GM23338 (cell line): ENCODE measurements around the gene S100A13. TPM values are rescaled to one million over a fixed set of nuclear protein-coding genes. Genes with fewer than 3 reads are reported as not detected.
A peak's percentile ranks its signal among the peaks of the same experiment; 100 is the strongest.

ENCODE experiments used
- ATAC-seq: fragments of 200-7000 bp; cut with Tn5 transposase; 3 replicates; pipeline ENCODE4 v1.9.1; 2020
- DNase-seq: peaks from one replicate; pipeline ENCODE4 v3.0.0-alpha.2; 2015; ENCODE audit warnings: low spot score
- H2AFZ ChIP-seq: fragments of 200-600 bp; sonication (generic); 2 replicates; pipeline ENCODE4 v1.8.0; 2016; ENCODE audit warnings: antibody characterized with exemption, mild to moderate bottlenecking, moderate library complexity
- H3F3A ChIP-seq: fragments of 200-600 bp; sonication (generic); replicated peaks from 2 replicates; pipeline ENCODE4 v1.8.0; 2017; ENCODE audit warnings: antibody characterized with exemption, mixed run types, low read depth
- H3K27ac ChIP-seq: fragments of 200-600 bp; sonication (generic); 2 replicates; pipeline ENCODE4 v1.6.1; 2016; ENCODE audit warnings: low read depth
- H3K27me3 ChIP-seq: fragments of 200-600 bp; sonication (generic); 2 replicates; pipeline ENCODE4 v1.8.0; 2016; ENCODE audit warnings: mild to moderate bottlenecking, mixed run types, moderate library complexity; ENCODE audit not compliant: insufficient read depth
- H3K36me3 ChIP-seq: fragments of 200-600 bp; sonication (generic); 2 replicates; pipeline ENCODE4 v1.8.0; 2016; ENCODE audit warnings: mild to moderate bottlenecking; ENCODE audit not compliant: insufficient read depth
- H3K4me1 ChIP-seq: fragments of 200-600 bp; sonication (generic); 2 replicates; pipeline ENCODE4 v1.8.0; 2016; ENCODE audit warnings: mild to moderate bottlenecking, moderate library complexity; ENCODE audit not compliant: insufficient read depth
- H3K4me2 ChIP-seq: fragments of 200-600 bp; sonication (generic); 2 replicates; pipeline ENCODE4 v1.7.1; 2017; ENCODE audit warnings: mixed run types
- H3K4me3 ChIP-seq: fragments of 200-600 bp; sonication (generic); 2 replicates; pipeline ENCODE4 v1.6.1; 2016; ENCODE audit warnings: mixed run types
- H3K79me2 ChIP-seq: fragments of 200-600 bp; sonication (generic); replicated peaks from 2 replicates; pipeline ENCODE4 v1.8.0; 2017; ENCODE audit warnings: mild to moderate bottlenecking; ENCODE audit not compliant: insufficient read depth
- H3K9me2 ChIP-seq: fragments of 200-600 bp; sonication (generic); 2 replicates; pipeline ENCODE4 v1.8.0; 2017; ENCODE audit not compliant: insufficient read depth
- H4K20me1 ChIP-seq: fragments of 200-600 bp; sonication (generic); replicated peaks from 2 replicates; pipeline ENCODE4 v1.8.0; 2017; ENCODE audit warnings: mild to moderate bottlenecking; ENCODE audit not compliant: insufficient read depth
- H3K27ac Mint-ChIP-seq: 2 replicates; pipeline ENCODE4 v1.8.0; 2020; ENCODE audit warnings: inconsistent platforms, mild to moderate bottlenecking, moderate library complexity, mixed read lengths
- H3K27me3 Mint-ChIP-seq: 3 replicates; pipeline ENCODE4 v1.8.0; 2022; ENCODE audit warnings: low read depth, mild to moderate bottlenecking, moderate library complexity, mixed read lengths, inconsistent platforms; ENCODE audit not compliant: insufficient read depth, poor library complexity
- H3K36me3 Mint-ChIP-seq: 3 replicates; pipeline ENCODE4 v1.8.0; 2021; ENCODE audit warnings: low read depth, mild to moderate bottlenecking, inconsistent platforms, moderate library complexity, mixed read lengths
- H3K4me1 Mint-ChIP-seq: 3 replicates; pipeline ENCODE4 v1.8.0; 2020; ENCODE audit warnings: mild to moderate bottlenecking, inconsistent platforms, mixed read lengths
- H3K4me3 Mint-ChIP-seq: 3 replicates; pipeline ENCODE4 v1.8.0; 2021; ENCODE audit warnings: moderate library complexity, mild to moderate bottlenecking, inconsistent platforms, mixed read lengths
- H3K9me3 Mint-ChIP-seq: 3 replicates; pipeline ENCODE4 v1.8.0; 2020; ENCODE audit warnings: moderate library complexity, mild to moderate bottlenecking, inconsistent platforms, mixed read lengths
- EZH2 ChIP-seq: fragments of 200-600 bp; sonication (generic); IDR thresholded peaks from one replicate; pipeline ENCODE4 v1.8.0; 2017; ENCODE audit warnings: antibody characterized with exemption, mild to moderate bottlenecking, low read depth; ENCODE audit not compliant: unreplicated experiment
- JUNB ChIP-seq: IDR thresholded peaks from one replicate; pipeline ENCODE4 v1.6.1; 2016; ENCODE audit warnings: antibody characterized with exemption; ENCODE audit not compliant: unreplicated experiment
- NANOG ChIP-seq: IDR thresholded peaks from 2 replicates; pipeline ENCODE4 v1.6.1; 2016; ENCODE audit warnings: antibody characterized with exemption, borderline replicate concordance
- POLR2AphosphoS5 ChIP-seq: IDR thresholded peaks from 2 replicates; pipeline ENCODE4 v1.6.1; 2016; ENCODE audit warnings: antibody characterized with exemption, low read depth
- STAT1 ChIP-seq: IDR thresholded peaks from one replicate; pipeline ENCODE4 v1.6.1; 2016; ENCODE audit warnings: antibody characterized with exemption; ENCODE audit not compliant: unreplicated experiment
- ZNF114 ChIP-seq: fragments of 250-450 bp; sonication (Bioruptor Pico); IDR thresholded peaks from 2 replicates; pipeline ENCODE4 v1.5.0; 2020; ENCODE audit warnings: mild to moderate bottlenecking, moderate library complexity
- ZNF331 ChIP-seq: fragments of 250-450 bp; sonication (Bioruptor Pico); IDR thresholded peaks from 2 replicates; pipeline ENCODE4 v1.5.0; 2020; ENCODE audit warnings: low read depth, mild to moderate bottlenecking, moderate library complexity
- ZNF462 ChIP-seq: fragments of 250-450 bp; sonication (Bioruptor Pico); IDR thresholded peaks from 2 replicates; pipeline ENCODE4 v1.5.0; 2020; ENCODE audit warnings: mild to moderate bottlenecking, moderate library complexity
- polyA plus RNA-seq: library from polyadenylated mRNA; unstranded; fragments of >200 nt; fragmentation: Nextera tagmentation; extraction: Ambion mirVana; gene quantifications from 2 replicates; pipeline ENCODE4 v1.2.1, GENCODE V29; 2016
- total RNA-seq: library from RNA; depleted of rRNA; stranded (reverse); fragments of >200 nt; shearing (Covaris generic); gene quantifications from 2 replicates; pipeline ENCODE4 v1.2.3, GENCODE V29; 2014
- TF ChIP-seq, protein P1 (sequence below): IDR thresholded peaks from 2 replicates; pipeline ENCODE4 v1.6.1; 2016; ENCODE audit warnings: antibody characterized with exemption
- TF ChIP-seq, protein P2 (sequence below), 2 experiments: fragments of 200-600 bp in 1 of 2; sonication (generic) in 1 of 2; conservative IDR thresholded peaks; 2 replicates each; pipeline versions ENCODE4 v1.5.1 to v1.6.1; 2016 to 2017; ENCODE audit warnings: antibody characterized with exemption in 2 of 2, low read depth in 2 of 2, mild to moderate bottlenecking in 2 of 2, moderate library complexity in 1 of 2

Gene S100A13
- total and polyA plus RNA-seq, 2 experiments from 2014 or later, result 32.7 to 165 TPM

DNA sequence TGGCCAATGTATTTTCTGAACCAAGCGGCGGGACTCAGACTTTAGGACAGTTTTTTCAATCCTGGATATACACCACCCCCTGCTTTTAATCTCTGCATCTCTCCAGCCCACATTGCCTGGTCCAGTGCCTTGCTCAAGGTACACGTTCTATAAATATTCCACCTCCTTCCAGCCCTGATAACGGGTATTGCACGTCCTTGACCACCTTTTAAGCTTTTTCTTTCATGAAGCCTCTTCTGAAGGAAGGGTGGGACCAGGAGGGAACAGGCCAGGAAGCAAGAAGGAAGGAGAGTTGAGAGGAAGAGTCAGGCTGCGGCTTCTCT lies 17.8 kb downstream of the S100A13 start:
- TF ChIP-seq ZNF114 (no peak), ZNF331 (CRISPR knock-in tag) (no peak), EZH2 (no peak), STAT1 (no peak), ZNF462 (CRISPR knock-in tag) (no peak), POLR2AphosphoS5 (no peak), JUNB (no peak), NANOG (no peak)
- TF ChIP-seq, protein P1, sequence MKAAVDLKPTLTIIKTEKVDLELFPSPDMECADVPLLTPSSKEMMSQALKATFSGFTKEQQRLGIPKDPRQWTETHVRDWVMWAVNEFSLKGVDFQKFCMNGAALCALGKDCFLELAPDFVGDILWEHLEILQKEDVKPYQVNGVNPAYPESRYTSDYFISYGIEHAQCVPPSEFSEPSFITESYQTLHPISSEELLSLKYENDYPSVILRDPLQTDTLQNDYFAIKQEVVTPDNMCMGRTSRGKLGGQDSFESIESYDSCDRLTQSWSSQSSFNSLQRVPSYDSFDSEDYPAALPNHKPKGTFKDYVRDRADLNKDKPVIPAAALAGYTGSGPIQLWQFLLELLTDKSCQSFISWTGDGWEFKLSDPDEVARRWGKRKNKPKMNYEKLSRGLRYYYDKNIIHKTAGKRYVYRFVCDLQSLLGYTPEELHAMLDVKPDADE, result no peak
- TF ChIP-seq, protein P2, sequence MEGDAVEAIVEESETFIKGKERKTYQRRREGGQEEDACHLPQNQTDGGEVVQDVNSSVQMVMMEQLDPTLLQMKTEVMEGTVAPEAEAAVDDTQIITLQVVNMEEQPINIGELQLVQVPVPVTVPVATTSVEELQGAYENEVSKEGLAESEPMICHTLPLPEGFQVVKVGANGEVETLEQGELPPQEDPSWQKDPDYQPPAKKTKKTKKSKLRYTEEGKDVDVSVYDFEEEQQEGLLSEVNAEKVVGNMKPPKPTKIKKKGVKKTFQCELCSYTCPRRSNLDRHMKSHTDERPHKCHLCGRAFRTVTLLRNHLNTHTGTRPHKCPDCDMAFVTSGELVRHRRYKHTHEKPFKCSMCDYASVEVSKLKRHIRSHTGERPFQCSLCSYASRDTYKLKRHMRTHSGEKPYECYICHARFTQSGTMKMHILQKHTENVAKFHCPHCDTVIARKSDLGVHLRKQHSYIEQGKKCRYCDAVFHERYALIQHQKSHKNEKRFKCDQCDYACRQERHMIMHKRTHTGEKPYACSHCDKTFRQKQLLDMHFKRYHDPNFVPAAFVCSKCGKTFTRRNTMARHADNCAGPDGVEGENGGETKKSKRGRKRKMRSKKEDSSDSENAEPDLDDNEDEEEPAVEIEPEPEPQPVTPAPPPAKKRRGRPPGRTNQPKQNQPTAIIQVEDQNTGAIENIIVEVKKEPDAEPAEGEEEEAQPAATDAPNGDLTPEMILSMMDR (conservative IDR thresholded peaks at IDR 0.05; ENCODE audit: low read depth in 2 of 2), result no peak
- peak overlapping the region; percentile 38; the same call in 1 of the 2 replicates for H3K27ac Mint-ChIP-seq
- H3K4me3 Mint-ChIP-seq, result no peak overlapping the region
- H3K36me3 ChIP-seq, result no peaks in the 10 kb centered on the region
- H3K9me2 ChIP-seq, result no peaks in the 10 kb centered on the region
- peaks cover 54% of the 10 kb centered on the region for H3K4me1 Mint-ChIP-seq
- no peaks in the 10 kb centered on the region for H3K9me3 Mint-ChIP-seq
- peak overlapping the region; percentile 84; the same call in 1 of the 2 replicates for H2AFZ ChIP-seq
- no peaks in the 10 kb centered on the region for H4K20me1 ChIP-seq
- H3F3A ChIP-seq, result no peaks in the 10 kb centered on the region; the same call in 1 of the 2 replicates
- H3K4me1 ChIP-seq, result peaks cover 45% of the 10 kb centered on the region
- no peaks in the 10 kb centered on the region for H3K79me2 ChIP-seq
- no peak overlapping the region; the same call in 1 of the 2 replicates for H3K4me3 ChIP-seq
- DNase-seq (no peak), ATAC-seq (no peak)
- H3K27me3 ChIP-seq, result no peaks in the 10 kb centered on the region
- peak overlapping the region; percentile 19; the same call in 1 of the 2 replicates for H3K27ac ChIP-seq
- H3K4me2 ChIP-seq, result peak overlapping the region; percentile 66
- no peaks in the 10 kb centered on the region; the same call in 1 of the 3 replicates for H3K36me3 Mint-ChIP-seq
- H3K27me3 Mint-ChIP-seq, result peaks cover 10% of the 10 kb centered on the region
